Measurements from ENCODE around the gene SETD2.
"Not testable (repeated sequence)": the region's sequence is repeated elsewhere in the genome, so short reads cannot be mapped to it uniquely, and the experiment has no call there.

The SETD2 gene

DNA sequence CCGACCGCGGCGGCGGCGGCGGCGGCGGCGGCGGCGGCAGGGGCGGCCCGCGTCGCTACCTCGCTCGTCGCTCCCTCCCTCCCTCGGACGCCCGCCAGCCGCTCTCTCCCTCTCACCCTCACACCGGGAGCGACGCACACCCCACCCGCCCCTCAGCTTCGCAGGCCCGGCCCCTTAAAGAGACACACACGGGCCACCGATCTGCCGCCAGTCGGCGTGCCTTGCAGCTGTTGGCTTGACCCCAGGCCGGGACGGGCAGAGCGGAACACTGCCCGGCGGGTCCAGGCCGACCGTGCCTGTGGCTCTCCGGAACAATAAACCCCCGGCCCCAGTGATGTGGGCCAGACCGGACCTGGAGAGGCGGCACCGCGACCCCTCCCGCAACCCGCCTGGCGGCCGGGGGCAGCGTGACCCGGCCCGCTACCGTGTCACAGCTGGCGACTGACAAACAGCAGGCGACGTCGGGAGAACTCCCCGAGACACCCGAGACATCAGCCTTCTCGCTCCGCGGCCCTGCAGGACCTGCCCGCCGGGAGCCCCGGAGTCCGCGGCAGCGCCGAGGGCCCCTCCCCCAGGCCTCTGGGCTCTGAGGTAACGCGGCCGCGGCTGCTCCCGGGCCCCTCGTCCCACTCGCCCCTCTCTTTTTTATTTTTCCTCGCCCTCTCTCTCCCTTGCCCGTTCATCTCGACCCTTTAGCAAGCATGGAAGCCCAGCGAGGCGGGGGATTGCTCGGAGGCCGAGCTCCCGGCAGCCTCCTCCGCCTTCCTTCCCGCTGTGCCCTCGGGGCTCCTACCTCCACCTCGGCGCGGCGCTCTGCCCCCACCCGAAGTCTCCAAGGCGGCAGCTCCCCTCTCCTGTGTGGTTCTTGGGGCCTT lies at the start of gene SETD2:
TSS of gene SETD2 (minus strand) at position 107 of the 875 bp plus-strand sequence. CDS start 189 bp downstream, outside the sequence.
- peak within 1 kb of the TSS; percentile 96 for H3K27ac ChIP-seq (ENCODE audit: low read length)
- no peaks in the 10 kb centered on the region for H3K36me3 ChIP-seq (ENCODE audit: insufficient read depth, low read depth, low read length)
- peaks cover 20% of the 10 kb centered on the region for H3K4me1 ChIP-seq (ENCODE audit: insufficient read depth, low read length)
- H3K9ac ChIP-seq (ENCODE audit: low read depth, low read length): peak within 1 kb of the TSS; percentile 93
- peak within 1 kb of the TSS; percentile 93 for H3K4me3 ChIP-seq (ENCODE audit: low read length)
- H3K9me3 ChIP-seq (ENCODE audit: insufficient read depth, low read depth, low read length): no peaks in the 10 kb centered on the region
- H3K27me3 ChIP-seq (ENCODE audit: insufficient read depth, low read length): no peaks in the 10 kb centered on the region

DNA sequence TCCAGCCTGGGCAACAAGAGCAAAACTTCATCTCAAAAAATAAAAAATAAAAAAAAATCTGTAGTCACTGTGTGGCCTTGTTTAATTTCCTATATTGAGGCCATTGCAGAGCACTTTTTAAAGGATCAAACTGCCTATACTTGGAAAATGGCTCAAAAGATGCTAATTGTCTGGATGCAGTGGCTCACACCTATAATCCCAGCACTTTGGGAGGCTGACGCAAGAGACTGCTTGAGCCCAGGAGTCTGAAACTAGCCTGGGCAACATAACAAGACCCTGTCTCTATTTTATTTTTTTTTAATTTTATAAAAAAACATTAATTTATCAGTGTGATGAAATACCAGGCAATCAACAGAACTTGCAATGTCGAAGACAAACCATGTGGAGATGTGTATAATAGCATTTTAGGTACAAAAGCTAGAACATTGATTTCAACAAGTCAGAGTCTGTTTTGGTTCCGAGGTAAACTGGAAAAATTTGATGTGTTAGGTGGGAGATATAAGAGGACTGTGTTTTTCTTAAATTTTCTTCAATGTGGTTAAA lies 47.0 kb upstream of the SETD2 start:
- no peak overlapping the region for H3K4me3 ChIP-seq (ENCODE audit: low read length)
- H3K36me3 ChIP-seq (ENCODE audit: insufficient read depth, low read depth, low read length): no peaks in the 10 kb centered on the region
- no peaks in the 10 kb centered on the region for H3K4me1 ChIP-seq (ENCODE audit: insufficient read depth, low read length)
- H3K27ac ChIP-seq (ENCODE audit: low read length): no peak overlapping the region
- H3K9me3 ChIP-seq (ENCODE audit: insufficient read depth, low read depth, low read length): no peaks in the 10 kb centered on the region
- H3K9ac ChIP-seq (ENCODE audit: low read depth, low read length): no peak overlapping the region
- H3K27me3 ChIP-seq (ENCODE audit: insufficient read depth, low read length): no peaks in the 10 kb centered on the region

DNA sequence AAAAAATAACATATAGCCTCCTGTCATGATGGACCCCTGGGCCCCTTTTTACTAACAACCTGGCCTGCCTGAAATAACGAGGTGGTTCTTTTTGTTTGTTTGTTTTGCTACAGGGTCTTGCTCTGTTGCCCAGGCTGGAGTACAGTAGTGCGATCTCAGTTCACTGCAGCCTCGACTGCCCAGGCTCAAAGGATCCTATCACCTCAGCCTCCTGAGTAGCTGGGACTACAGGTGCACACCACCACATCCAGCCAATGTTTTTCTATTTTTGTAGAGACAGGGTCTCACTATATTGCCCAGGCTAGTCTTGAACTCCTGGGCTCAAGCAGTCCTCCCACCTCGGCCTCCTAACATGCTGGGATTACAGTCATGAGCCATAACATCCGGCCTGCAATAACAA lies 42.1 kb upstream of the SETD2 start:
- H3K27ac ChIP-seq (ENCODE audit: low read length); H3K9me3 ChIP-seq (ENCODE audit: insufficient read depth, low read depth, low read length); H3K27me3 ChIP-seq (ENCODE audit: insufficient read depth, low read length); H3K36me3 ChIP-seq (ENCODE audit: insufficient read depth, low read depth, low read length); H3K4me3 ChIP-seq (ENCODE audit: low read length); H3K4me1 ChIP-seq (ENCODE audit: insufficient read depth, low read length); H3K9ac ChIP-seq (ENCODE audit: low read depth, low read length): not testable (repeated sequence)

DNA sequence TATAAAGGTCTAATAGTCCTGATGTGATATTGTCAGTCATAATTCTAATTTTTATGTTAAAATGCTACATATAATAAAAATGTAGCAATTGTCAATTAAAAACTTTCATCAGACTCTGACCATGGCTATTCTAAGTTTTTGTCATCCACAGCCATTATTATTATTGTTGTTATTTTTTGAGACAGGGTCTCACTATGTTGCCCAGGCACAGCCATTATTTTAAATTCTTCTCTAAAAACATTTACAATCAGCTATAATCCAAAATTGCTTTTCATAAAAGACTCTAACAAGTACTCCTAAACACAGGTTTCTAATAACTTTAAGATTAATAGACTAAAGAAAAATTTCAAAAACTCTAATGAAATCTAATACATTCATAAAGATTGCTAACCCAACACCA lies 41.0 kb upstream of the SETD2 start:
- Histone ChIP-seq H3K36me3 (ENCODE audit: insufficient read depth, low read depth, low read length) (no peaks in the 10 kb centered on the region), H3K9me3 (ENCODE audit: insufficient read depth, low read depth, low read length) (no peaks in the 10 kb centered on the region), H3K27ac (ENCODE audit: low read length) (no peak overlapping the region), H3K9ac (ENCODE audit: low read depth, low read length) (no peak overlapping the region), H3K4me1 (ENCODE audit: insufficient read depth, low read length) (no peaks in the 10 kb centered on the region), H3K4me3 (ENCODE audit: low read length) (no peak overlapping the region), H3K27me3 (ENCODE audit: insufficient read depth, low read length) (no peaks in the 10 kb centered on the region)

- H3K27me3 ChIP-seq (ENCODE audit: insufficient read depth, low read length): no peaks in the 10 kb centered on the region
These were observed 38.6 kb upstream of the SETD2 start for GRCh38 chr3:47202542-47202941.

GRCh38 chr3:47197287-47197686 lies 33.4 kb upstream of the SETD2 start:
- no peak overlapping the region for H3K4me3 ChIP-seq (ENCODE audit: low read length)
- no peak overlapping the region for H3K27ac ChIP-seq (ENCODE audit: low read length)
- no peaks in the 10 kb centered on the region for H3K4me1 ChIP-seq (ENCODE audit: insufficient read depth, low read length)
- no peaks in the 10 kb centered on the region for H3K27me3 ChIP-seq (ENCODE audit: insufficient read depth, low read length)
- H3K36me3 ChIP-seq (ENCODE audit: insufficient read depth, low read depth, low read length): no peaks in the 10 kb centered on the region
- H3K9me3 ChIP-seq (ENCODE audit: insufficient read depth, low read depth, low read length): no peaks in the 10 kb centered on the region
- H3K9ac ChIP-seq (ENCODE audit: low read depth, low read length): no peak overlapping the region

More at GRCh38 chr3:47202542-47202941, 38.6 kb upstream of the SETD2 start:
- no peaks in the 10 kb centered on the region for H3K9me3 ChIP-seq (ENCODE audit: insufficient read depth, low read depth, low read length)
- H3K9ac ChIP-seq (ENCODE audit: low read depth, low read length): no peak overlapping the region
- no peaks in the 10 kb centered on the region for H3K36me3 ChIP-seq (ENCODE audit: insufficient read depth, low read depth, low read length)
- no peaks in the 10 kb centered on the region for H3K4me1 ChIP-seq (ENCODE audit: insufficient read depth, low read length)
- H3K27ac ChIP-seq (ENCODE audit: low read length): no peak overlapping the region
- no peak overlapping the region for H3K4me3 ChIP-seq (ENCODE audit: low read length)

DNA sequence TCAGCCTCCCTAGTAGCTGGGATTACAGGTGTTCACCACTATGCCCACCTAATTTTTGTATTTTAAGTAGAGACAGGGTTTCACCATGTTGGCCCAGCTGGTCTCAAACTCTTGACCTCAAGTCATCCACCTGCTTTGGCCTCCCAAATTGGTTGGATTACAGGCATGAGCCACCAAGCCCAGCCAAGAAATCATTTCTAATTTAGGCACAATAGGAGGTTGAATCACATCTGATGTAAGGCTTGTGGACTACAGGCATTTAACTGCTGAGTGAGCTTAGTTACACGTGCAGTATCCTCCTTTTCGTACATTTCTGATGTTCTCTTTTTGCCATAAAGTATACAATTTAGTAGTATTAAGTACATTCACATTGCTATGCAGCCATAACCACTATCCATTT lies 31.1 kb upstream of the SETD2 start:
- Histone ChIP-seq H3K4me3 (ENCODE audit: low read length) (no peak overlapping the region), H3K4me1 (ENCODE audit: insufficient read depth, low read length) (no peaks in the 10 kb centered on the region), H3K27ac (ENCODE audit: low read length) (no peak overlapping the region), H3K27me3 (ENCODE audit: insufficient read depth, low read length) (no peaks in the 10 kb centered on the region), H3K36me3 (ENCODE audit: insufficient read depth, low read depth, low read length) (no peaks in the 10 kb centered on the region), H3K9ac (ENCODE audit: low read depth, low read length) (no peak overlapping the region), H3K9me3 (ENCODE audit: insufficient read depth, low read depth, low read length) (no peaks in the 10 kb centered on the region)

DNA sequence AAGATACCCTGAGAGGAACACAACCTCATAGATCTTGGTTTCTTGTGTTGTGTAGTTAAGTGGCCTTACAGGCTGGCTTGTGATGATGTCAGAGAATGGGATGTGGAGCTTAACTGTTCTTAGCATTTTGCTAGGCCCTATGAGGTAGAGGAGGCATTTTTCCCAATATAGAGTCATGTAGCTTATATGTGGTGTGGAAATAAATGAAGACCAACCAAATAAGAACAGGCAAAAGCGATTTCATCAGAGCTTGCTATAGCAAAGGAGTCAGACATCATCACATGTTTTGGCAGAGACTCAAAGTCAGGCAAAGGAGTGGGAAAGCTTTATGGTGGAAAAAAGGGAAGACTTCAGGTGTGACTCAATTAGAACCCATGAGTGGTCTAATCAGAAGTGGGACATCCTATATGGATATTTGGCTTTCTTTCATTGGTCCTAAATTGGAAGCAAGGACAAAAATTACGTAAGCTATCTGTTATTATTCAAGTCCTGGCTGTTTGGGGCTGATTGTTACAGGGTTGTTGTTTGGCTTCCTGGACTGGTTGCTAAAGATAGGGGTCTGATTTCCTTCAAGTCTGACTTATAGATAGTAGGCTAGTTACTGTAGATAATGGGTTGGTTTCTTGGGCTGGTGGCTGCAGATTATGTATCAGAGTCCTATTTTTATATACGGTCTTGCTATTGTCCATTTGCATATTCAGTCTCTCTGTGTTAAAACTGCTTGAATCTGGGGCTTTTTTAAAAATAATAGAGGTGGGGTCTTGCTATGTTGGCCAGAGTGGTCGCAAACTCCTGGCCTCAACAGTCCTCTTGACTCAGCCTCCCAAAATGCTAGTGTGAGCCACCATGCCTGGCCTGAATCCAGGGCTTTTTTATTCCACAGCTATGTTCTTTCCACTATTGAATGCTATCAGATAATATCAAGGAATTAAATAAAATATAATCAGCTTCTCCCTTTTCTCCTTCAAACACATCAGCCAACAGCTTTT lies 30.3 kb upstream of the SETD2 start:
- H3K36me3 ChIP-seq (ENCODE audit: insufficient read depth, low read depth, low read length): no peaks in the 10 kb centered on the region
- no peaks in the 10 kb centered on the region for H3K4me1 ChIP-seq (ENCODE audit: insufficient read depth, low read length)
- no peak overlapping the region for H3K27ac ChIP-seq (ENCODE audit: low read length)
- H3K9ac ChIP-seq (ENCODE audit: low read depth, low read length): no peak overlapping the region
- H3K4me3 ChIP-seq (ENCODE audit: low read length): no peak overlapping the region
- no peaks in the 10 kb centered on the region for H3K9me3 ChIP-seq (ENCODE audit: insufficient read depth, low read depth, low read length)
- H3K27me3 ChIP-seq (ENCODE audit: insufficient read depth, low read length): no peaks in the 10 kb centered on the region

GRCh38 chr3:47186285-47186684 lies 22.4 kb upstream of the SETD2 start:
- Histone ChIP-seq H3K27ac (ENCODE audit: low read length) (no peak overlapping the region), H3K9me3 (ENCODE audit: insufficient read depth, low read depth, low read length) (no peaks in the 10 kb centered on the region), H3K9ac (ENCODE audit: low read depth, low read length) (no peak overlapping the region), H3K36me3 (ENCODE audit: insufficient read depth, low read depth, low read length) (no peaks in the 10 kb centered on the region), H3K4me1 (ENCODE audit: insufficient read depth, low read length) (no peaks in the 10 kb centered on the region), H3K4me3 (ENCODE audit: low read length) (no peak overlapping the region), H3K27me3 (ENCODE audit: insufficient read depth, low read length) (no peaks in the 10 kb centered on the region)

- H3K4me1 ChIP-seq (ENCODE audit: insufficient read depth, low read length); H3K27ac ChIP-seq (ENCODE audit: low read length); H3K9ac ChIP-seq (ENCODE audit: low read depth, low read length); H3K9me3 ChIP-seq (ENCODE audit: insufficient read depth, low read depth, low read length); H3K4me3 ChIP-seq (ENCODE audit: low read length); H3K27me3 ChIP-seq (ENCODE audit: insufficient read depth, low read length): not testable (repeated sequence)
- peaks cover 15% of the 10 kb centered on the region for H3K36me3 ChIP-seq (ENCODE audit: insufficient read depth, low read depth, low read length)
These were observed 17.8 kb upstream of the SETD2 start for GRCh38 chr3:47181685-47182084.

DNA sequence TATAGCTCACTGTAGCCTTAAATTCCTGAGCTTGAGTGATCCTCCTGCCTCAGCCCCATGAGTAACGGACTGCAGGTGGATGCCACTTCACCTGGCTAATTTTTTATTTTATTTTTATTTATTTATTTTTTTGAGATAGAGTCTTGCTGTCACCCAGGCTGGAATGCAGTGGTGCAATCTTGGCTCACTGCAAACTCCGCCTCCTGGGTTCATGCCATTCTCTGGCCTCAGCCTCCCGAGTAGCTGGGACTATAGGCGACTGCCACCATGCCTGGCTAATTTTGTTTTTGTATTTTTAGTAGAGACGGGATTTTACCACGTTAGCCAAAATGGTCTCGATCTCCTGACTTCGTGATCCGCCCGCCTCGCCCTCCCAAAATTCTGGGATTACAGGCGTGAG lies 16.1 kb upstream of the SETD2 start:
- not testable (repeated sequence) for H3K4me1 ChIP-seq (ENCODE audit: insufficient read depth, low read length); H3K27me3 ChIP-seq (ENCODE audit: insufficient read depth, low read length); H3K4me3 ChIP-seq (ENCODE audit: low read length); H3K27ac ChIP-seq (ENCODE audit: low read length); H3K9me3 ChIP-seq (ENCODE audit: insufficient read depth, low read depth, low read length); H3K9ac ChIP-seq (ENCODE audit: low read depth, low read length)
- peaks cover 15% of the 10 kb centered on the region for H3K36me3 ChIP-seq (ENCODE audit: insufficient read depth, low read depth, low read length)

Data from iPS-20b (cell line).